ENCODE data around the gene CSNK1A1.

CSNK1A1 gene

DNA sequence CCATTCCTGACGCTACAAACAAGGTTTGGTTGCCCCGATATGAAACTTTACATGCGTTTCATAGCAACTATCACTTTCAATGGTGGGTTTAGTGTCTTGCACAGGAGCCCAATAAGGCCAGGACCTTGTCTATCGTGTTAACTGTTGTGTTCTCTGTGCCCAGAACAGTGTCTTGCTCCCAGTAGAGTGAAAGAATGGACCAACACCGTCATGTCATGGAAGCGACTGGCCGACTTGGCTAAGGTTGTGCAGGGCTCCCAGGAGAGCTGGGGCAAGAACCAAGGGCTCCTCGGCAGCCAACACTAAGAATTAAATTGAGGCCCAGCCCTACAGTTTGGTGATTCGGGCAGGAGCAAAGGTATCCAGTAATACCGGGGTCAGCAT, 29.6 kb upstream of the CSNK1A1 start:
- ChIA-PET CTCF (interaction anchor here (0.9 to 6.9 kb wide), 5 partner anchors 16 to 215 kb away, joined by 4 to 36 read pairs (median 9); no protein-coding TSS in a partner anchor), POLR2A (interaction anchor here (0.6 kb wide), 1 partner anchor 16 kb away, joined by 3 read pairs; no protein-coding TSS in a partner anchor)
- peak overlapping the region; percentile 57 for H3K4me3 ChIP-seq (ENCODE audit: low read depth, low read length)

DNA sequence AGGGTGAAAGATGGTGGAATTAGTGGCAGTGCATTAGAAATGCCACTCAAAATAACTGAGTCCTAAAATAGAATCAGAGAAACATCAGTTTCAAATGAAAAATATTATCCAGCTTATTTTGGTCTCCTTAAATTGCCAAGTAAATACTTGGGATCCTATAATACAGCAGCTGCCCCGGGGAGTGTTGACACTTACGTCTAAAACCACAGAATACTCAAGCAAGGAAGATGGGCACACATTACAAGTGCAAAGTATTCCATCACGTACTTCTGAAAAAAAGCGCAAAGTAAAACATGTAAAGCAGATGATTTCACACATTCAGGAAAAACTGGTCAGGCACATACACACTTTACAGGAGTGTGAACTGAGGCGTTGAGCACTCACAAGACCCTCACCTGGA, 27.7 kb upstream of the CSNK1A1 start:
- no peak overlapping the region for H3K4me3 ChIP-seq (ENCODE audit: low read depth, low read length)
- POLR2A ChIA-PET, result interaction anchor here (1.0 kb wide), 1 partner anchor 157 kb away, joined by 3 read pairs; no protein-coding TSS in a partner anchor
- CTCF ChIA-PET, result interaction anchor here (0.6 to 6.9 kb wide), 7 partner anchors 14 to 211 kb away, joined by 3 to 36 read pairs (median 4); no protein-coding TSS in a partner anchor
- TF ChIP-seq, protein P1, sequence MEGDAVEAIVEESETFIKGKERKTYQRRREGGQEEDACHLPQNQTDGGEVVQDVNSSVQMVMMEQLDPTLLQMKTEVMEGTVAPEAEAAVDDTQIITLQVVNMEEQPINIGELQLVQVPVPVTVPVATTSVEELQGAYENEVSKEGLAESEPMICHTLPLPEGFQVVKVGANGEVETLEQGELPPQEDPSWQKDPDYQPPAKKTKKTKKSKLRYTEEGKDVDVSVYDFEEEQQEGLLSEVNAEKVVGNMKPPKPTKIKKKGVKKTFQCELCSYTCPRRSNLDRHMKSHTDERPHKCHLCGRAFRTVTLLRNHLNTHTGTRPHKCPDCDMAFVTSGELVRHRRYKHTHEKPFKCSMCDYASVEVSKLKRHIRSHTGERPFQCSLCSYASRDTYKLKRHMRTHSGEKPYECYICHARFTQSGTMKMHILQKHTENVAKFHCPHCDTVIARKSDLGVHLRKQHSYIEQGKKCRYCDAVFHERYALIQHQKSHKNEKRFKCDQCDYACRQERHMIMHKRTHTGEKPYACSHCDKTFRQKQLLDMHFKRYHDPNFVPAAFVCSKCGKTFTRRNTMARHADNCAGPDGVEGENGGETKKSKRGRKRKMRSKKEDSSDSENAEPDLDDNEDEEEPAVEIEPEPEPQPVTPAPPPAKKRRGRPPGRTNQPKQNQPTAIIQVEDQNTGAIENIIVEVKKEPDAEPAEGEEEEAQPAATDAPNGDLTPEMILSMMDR (IDR thresholded peaks at IDR 0.05; ENCODE audit: insufficient read depth, low read length, missing control alignments), result no peak
- no peak for DNase-seq (ENCODE audit: low read depth, low spot score)

More for the DNA sequence above, 29.6 kb upstream of the CSNK1A1 start:
- DNase-seq (ENCODE audit: low read depth, low spot score), result no peak
- TF ChIP-seq, protein P1 (IDR thresholded peaks at IDR 0.05; ENCODE audit: insufficient read depth, low read length, missing control alignments), result no peak

DNA sequence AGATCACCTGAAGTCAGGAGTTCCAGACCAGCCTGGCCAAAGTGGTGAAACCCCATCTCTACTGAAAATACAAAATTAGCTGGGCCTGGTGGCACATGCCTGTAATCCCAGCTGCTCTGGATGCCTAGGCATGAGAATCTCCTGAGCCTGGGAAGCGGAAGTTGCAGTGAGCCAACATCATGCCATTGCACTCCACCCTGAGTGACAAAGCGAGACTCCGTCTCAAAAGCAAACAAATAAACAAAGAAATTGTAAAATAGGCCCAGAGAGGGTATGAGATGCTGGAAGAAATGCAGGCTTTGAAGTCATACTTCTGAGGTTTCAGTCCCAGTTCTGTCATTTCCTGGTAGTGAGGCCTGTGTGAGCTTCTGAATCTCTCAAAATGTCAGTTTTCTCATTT, 24.8 kb upstream of the CSNK1A1 start:
- ChIA-PET POLR2A (no interaction called here), CTCF (interaction anchor here (0.9 to 3.7 kb wide), 4 partner anchors 8 to 136 kb away, joined by 3 to 18 read pairs (median 4); no protein-coding TSS in a partner anchor)
- no peak overlapping the region for H3K4me3 ChIP-seq (ENCODE audit: low read depth, low read length)
- no peak for DNase-seq (ENCODE audit: low read depth, low spot score)
- TF ChIP-seq, protein P1 (IDR thresholded peaks at IDR 0.05; ENCODE audit: insufficient read depth, low read length, missing control alignments), result no peak

DNA sequence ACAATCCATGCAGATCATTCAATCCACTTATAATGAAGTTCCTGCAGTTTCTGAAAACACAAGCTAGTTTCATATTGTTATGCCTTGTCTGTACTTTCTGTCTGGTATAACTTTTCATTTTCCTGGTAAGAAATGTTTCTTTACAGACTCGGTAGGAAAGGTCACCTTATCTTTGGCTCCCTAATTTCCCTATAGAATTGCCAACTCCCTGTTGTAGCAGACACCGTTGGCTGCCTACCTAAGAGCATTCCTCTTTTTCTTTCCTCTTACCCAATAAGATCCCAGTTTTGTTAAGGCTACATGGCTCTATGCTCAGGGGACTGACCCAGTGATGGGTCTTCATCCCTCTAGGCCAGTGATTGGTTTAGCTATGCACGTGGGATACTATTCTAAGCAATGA, 23.9 kb upstream of the CSNK1A1 start:
- DNase-seq (ENCODE audit: low read depth, low spot score), result no peak
- TF ChIP-seq, protein P1 (IDR thresholded peaks at IDR 0.05; ENCODE audit: insufficient read depth, low read length, missing control alignments), result no peak
- ChIA-PET CTCF (interaction anchor here (0.9 to 3.7 kb wide), 2 partner anchors 10 to 135 kb away, joined by 3 to 18 read pairs; no protein-coding TSS in a partner anchor), POLR2A (no interaction called here)
- H3K4me3 ChIP-seq (ENCODE audit: low read depth, low read length), result no peak overlapping the region

DNA sequence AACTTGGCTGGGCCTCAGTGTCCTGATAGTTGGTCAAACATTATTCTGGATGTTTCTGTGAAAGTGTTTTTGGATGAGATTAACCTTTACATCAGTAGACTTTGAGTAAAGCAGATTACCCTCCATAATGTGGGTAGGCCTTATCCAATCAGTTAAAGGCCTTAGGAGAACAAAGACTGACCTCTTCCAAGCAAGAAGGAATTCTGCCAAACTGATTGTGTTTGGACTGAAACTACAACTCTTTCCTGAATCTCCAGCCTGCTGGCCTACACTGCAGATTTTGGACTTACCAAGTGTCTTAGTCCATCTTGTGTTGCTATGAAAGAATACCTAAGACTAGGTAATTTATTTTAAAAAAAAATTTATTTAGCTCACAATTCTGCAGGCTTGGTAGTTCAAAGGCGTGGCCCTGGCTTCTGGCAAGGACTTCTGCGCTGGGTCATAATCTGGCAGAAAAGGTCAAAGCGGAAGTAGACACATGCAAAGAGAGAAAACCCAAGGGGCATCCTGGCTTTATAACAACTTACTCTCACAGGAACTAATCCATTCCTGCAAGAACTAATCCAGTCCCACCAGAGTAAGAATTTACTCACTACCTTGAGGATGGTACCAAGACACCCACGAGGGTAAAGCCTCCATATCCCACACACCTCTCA, 21.5 kb upstream of the CSNK1A1 start:
- CTCF ChIA-PET, result interaction anchor here (0.9 to 3.7 kb wide), 4 partner anchors 8 to 205 kb away, joined by 3 to 18 read pairs (median 4); no protein-coding TSS in a partner anchor
- TF ChIP-seq, protein P1 (IDR thresholded peaks at IDR 0.05; ENCODE audit: insufficient read depth, low read length, missing control alignments), result no peak

DNA sequence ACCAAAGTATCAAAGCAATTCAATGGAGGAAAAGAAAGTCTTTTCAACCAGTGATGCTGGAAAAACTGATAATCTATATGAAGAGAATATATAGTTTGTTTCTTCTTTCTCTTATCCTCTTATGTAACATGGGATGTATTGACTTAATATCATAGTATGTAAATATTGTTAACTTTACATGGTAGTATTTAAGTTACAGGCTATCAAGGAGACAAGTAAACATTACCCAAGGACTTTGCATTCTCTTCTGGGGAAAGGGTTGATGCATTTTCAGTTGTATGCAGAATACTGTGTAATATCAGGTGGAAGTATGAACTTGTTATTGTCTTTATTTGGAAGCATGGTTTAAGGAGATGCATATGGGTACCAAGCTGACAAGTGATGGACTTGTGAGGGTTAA, 20.9 kb upstream of the CSNK1A1 start:
- DNase-seq (ENCODE audit: low read depth, low spot score), result no peak
- ChIA-PET POLR2A (no interaction called here), CTCF (interaction anchor here (1.1 to 8.3 kb wide), 4 partner anchors 10 to 205 kb away, joined by 3 to 352 read pairs (median 4); no protein-coding TSS in a partner anchor)
- no peak overlapping the region for H3K4me3 ChIP-seq (ENCODE audit: low read depth, low read length)
- TF ChIP-seq, protein P1 (IDR thresholded peaks at IDR 0.05; ENCODE audit: insufficient read depth, low read length, missing control alignments), result no peak

More for the DNA sequence above, 21.5 kb upstream of the CSNK1A1 start:
- DNase-seq (ENCODE audit: low read depth, low spot score), result no peak
- H3K4me3 ChIP-seq (ENCODE audit: low read depth, low read length), result no peak overlapping the region
- POLR2A ChIA-PET, result no interaction called here

Data from AG04449 (cell line).